CD1c-positive myeloid dendritic cell (primary cell): Measurements from ENCODE around the gene AGBL1.
"Not testable (repeated sequence)": the region's sequence is repeated elsewhere in the genome, so short reads cannot be mapped to it uniquely, and the experiment has no call there.

Experiments
- DNase-seq: peaks from one replicate; pipeline ENCODE4 v3.0.0-alpha.2; 2016; ENCODE audit errors: extremely low spot score

AGBL1 gene

GRCh38 chr15:86871964-86872363 is 792.3 kb downstream of the AGBL1 start:
- no peak for DNase-seq

GRCh38 chr15:86872782-86873181 is 793.1 kb downstream of the AGBL1 start:
- DNase-seq, result no peak

GRCh38 chr15:86875067-86875466 is 795.4 kb downstream of the AGBL1 start:
- no peak for DNase-seq

DNA sequence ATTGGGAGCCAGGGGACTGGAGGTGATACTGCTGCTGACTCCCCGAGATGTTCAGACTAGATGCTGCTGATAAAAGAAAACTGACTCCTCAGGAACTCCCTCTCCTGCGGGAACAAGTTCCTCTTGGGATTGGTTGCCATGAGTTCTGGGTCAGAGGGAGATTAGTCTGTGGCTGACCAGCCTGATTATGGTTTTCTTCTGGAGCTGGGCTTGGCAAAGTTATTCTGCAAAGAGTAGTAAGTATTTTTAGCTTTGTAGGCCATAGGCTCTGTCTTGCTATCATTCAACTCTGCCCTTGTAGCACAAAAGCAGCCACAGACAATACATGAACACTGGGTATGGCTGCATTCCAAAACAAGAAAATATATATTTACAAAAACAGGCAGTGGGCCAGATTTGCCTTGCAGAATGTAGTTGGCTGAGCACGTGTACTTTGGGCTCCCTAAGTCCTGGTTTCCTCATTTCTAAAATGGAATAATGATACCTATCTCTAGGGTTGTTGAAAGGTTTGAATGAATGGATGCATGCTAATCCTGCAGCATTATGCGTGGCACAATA is 796.8 kb downstream of the AGBL1 start:
- DNase-seq, result no peak

- no peak for DNase-seq
These were observed 797.5 kb downstream of the AGBL1 start for GRCh38 chr15:86877171-86877631.

DNA sequence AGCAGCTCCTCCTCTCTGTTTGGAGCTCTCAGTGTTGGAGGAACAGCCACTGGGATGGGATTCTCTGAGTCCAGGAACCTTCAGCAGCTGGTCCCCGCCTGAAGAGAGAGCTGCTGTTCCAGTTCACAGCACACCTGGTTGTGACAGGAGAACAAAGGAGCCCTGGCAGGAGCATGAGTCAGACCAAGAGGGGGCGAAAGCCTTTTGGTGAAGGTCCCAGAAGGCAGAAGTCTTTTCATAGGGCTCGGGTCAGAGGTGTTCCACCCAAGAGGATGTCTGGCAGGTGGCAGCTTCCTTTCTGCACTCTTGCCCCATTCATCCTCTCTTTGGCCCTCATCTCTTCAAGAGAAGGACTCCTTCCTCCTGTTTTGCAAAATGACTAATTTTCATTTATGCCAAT is 799.2 kb downstream of the AGBL1 start:
- DNase-seq, result not testable (repeated sequence)

DNA sequence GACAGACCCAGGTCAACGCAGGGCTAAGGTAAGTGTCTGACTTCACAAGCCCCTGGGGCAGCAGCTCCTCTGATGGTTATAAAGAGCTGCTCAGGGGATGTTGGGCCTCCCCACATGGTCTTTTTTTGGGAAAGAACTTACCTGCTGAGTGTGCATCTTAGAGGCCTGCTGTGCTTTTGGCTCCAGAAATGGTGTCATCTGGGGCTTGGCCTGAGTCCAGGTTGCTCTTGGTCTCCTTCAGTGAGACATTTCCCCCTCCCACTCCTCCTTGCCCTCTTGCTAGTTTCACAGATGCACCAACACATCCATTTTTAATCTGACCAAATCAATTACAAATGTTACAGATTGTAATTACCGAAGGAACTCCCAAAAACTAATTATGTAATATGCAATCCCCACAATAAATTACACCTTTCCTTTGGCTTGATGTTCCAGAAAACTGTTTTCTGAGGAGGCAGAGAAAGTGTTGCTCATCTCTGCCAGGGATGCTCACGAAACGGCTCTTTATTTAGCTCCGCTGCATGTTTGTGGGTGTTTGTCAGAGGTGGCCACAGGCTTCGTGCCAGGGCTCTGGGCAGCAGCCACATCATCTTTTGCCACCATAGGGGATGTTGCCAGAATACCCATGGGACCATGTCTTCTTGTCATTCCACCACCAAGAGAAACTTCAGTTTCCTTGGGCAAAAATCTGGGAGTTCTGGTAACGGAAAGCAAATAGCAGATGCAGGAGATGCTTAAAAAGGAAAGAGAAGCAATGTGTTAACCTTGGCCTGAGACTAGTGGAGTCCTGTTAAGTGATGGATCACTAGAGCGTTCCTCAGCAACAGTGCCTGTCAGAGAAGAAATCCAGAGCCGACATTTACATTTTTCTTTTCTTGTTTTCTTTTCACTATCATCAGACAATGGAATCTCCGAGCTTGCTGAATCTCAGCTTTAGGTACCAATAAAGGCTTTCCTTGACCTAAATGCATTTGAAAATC is 799.9 kb downstream of the AGBL1 start:
- no peak for DNase-seq

DNA sequence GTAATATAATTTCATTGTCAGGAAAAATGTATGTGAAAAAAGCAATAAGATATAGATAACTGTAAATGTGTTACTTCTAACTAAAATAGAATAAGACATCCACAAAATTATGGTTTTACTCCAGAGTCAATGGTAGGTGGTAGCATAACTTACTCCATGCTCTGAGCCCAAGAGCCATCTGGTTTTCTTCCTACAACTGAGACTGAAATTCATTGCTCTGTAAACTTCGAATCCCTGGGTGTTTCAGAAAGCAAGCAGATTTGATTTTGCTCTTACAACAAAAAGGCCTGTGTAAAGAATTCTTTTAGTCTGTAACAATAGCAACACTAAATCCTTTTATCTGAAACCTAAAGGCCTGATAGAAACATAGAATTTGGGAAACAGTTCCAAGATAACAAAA is 805.9 kb downstream of the AGBL1 start:
- no peak for DNase-seq

DNA sequence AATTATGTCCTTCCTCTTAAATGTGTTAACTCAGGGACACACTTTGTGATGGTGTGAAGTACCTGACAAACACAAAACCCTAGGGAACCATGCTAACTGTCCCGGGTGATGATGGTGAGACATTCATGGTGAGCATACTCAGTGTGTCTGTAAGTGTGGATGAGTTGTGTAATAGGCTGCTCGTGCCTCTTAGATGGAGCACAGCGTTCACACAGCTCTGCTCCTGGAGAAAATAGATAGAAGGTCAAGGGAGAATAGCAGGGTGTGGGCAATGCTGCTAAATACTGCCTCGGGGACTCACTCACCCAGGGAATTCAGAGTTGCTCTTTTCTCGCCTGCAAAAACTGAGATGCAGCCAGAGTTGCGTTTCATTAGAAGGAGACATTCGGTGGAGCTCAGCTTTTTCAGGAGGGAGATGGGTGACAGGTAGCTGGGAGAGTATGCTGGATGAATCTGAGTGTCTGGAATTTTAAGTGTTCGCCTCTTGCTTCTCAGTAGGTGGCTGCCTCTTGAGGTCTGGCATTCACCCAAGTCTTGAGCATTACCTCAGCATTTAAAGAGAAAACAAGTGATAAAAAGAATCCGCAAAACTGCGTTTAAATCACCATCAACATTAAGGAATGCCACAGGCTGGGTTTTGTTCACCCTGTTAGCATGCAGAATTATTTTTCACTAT is 813.2 kb downstream of the AGBL1 start:
- no peak for DNase-seq

DNA sequence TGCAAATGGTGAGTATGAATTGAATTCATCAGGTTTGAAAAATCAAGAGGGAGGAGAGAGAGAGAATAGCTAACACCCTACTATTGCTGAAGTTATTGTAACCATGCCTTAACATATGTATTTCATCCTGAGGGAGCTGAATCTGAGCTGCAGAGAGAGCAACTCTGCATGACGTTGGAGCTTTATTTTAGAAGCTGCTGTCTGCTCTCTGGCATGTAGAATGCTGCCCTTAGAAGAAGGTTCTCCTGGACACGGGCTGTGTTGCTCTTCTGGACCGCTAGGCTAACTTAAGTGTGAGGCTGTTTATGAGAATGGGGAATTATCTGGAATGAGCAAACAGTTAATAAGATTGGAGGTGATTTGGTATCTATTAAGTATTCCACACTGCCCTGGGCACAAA is 814.6 kb downstream of the AGBL1 start:
- no peak for DNase-seq

DNA sequence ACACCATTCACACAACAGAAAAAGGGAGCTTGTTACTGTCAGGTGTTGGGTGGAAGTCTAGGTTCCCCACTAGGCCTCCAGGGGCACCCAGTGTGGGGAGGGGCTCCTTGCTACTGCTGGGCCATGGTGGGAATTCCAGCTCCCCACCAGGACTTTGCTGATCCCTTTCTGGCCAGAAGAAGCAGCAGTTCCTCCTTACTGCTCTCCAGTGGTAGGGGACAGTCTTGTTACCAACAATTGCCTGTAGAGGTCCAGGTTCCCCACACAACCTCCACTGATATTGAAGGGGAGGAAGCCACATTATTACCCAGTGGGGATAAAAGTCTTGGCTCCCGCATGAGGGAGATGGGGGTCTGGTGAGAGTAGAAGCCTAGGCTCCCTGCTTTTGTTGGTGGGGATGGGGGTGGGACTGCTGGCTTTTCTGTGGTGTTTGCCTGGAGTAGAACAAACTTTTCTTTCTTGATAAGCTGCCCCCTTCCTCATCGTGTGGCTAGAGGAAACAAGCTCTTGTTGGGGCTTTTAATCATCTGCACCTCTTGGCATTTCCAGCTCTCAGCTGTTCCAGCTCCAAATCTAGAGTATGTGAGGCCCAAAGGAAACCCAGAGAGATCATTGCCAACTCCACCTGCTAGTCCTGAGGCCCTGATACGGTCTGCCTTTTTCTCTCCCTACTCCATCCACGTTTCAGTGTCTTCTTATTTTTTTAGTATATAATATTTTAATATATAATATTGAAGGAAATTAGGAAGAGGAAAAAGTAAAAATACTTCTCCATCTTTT is 824.2 kb downstream of the AGBL1 start:
- DNase-seq, result no peak

DNA sequence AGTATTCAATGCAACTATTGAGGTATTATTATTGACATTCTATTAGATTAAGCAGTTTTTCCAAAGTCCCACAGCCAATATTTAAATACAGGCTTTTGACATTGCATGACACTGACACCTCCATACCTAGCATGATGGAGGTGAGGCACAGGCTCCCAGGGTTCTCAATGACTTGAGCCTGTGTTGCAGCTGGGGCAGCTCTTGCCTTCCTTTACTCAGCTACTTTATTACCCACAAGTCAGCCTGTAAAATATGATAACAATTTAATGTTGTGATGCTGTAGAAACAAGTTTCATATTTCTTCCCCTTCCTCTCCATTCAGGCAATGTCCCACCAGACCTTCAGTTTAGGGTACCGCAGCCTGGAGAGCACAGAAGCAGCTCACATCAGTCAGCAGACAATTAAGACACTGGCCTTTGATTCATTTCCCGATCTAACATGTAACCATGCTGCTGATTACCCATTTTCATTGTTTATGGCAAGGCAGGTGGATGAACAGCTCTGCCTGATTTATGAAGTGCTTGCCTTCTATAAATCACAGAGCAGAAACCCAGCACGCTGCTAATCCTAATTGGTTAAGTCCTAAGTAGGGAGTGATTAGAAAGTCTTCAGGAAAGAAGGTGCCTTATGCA is 826.1 kb downstream of the AGBL1 start:
- DNase-seq, result no peak

DNA sequence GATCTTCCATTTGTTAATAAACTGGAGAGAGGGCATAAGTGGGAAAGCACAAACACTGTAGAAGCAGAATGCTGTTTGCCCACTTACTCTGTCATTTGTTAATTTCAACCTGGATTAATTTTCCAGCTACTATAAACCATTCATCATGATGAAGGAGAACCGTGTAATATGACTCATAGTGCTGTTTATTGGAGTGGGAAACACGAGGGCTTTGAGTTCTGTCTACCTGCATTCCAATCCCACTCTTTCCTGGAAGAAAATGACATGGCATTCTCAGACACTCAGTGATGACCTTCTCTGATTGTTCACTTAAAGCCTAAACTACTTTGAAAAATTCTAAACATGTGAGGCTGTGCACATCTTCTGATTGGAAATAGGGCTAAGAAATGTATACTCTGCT is 826.7 kb downstream of the AGBL1 start:
- no peak for DNase-seq

GRCh38 chr15:86911022-86911421 is 831.4 kb downstream of the AGBL1 start:
- DNase-seq, result no peak

DNA sequence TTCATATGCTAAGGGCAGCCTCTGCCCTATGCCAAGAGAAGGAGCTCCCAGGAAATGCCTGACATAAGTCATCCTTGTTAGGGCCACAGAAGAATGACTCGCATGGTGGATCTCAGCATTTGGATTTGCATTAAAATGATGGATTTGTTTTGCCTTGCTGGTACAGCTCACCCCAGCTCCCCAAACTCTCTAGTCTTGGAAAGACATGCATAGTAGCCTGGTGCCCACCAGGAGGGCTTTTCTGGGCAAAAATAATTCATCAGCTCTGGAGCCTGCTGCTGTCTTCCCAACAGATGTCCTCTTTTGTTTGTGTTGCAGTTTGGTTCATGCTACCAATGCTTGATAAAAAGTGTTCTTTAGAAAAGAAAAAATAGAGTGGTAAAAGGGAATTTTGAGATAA is 833.0 kb downstream of the AGBL1 start:
- no peak for DNase-seq

DNA sequence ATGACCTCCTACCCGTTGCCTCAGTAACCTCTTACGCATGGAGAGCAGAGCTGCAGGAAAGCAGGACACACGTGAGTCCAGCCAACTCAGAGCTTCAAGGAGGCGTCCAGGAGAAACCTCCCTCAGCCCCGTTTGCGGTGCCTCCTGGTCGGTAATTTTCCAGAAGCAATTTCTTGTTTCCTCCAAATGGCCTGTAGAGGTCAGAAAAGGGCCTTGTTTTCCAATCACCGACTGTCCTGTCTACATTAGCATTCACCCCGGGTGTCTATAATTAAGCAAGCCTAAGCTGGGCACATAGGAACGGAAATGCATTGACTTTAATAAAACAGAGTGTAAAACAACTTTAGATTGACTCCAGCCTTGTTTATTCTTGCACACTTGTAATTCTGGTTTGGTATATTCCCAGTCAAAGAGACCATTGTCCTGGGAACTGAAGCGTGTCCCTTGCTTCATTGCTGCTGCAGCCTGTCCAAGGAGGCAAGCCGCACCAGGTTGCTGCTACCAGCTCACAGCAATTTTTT is 836.2 kb downstream of the AGBL1 start:
- DNase-seq, result no peak

DNA sequence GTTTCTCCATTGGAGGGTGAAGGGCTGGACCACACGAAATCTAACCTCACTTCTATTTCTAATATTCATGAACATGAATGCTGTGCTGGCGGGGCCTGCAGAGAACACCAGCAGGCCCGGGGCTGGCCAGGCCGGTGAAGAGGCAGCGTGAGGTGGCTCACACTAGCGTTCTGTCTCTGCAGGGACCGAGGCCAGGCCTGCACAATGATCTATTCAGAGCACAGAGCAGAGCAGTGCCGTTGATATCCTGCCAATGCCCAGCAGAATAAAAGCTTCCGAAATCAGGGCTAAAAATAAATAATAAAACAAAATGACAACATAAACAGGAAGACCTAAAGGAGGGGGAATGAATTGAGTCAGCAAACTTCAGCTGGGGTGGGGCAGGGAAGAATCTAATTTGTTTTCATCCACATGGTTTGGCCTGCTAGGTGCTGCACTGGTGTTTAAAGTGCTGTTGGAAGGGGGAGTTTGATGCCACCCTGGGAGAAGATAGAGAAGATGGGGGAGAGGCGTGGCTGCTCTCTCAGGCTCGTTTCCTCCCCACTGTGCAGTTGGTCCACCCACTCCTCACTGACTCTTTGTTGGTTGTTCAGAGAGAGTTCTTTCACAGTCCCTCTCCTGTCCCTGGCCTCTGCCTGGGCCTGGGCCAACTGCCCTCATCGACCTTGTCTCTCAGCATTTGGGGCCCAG is 837.1 kb downstream of the AGBL1 start:
- no peak for DNase-seq

DNA sequence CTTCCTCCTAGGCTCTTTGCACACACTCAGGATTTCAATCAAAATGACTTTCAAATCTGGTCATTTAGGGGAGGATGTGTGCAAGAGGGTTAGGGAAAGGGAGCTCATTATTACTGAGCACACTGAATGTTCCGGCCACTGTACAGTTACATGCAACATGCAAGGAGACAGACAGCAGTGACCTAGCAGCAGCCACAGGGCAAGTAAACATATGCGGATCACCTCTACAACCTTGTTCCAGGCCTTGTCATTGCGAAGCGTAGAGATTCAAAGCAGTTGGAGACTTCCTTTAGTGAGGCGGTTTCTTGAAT is 837.6 kb downstream of the AGBL1 start:
- DNase-seq, result no peak

- DNase-seq, result no peak
These were observed 839.9 kb downstream of the AGBL1 start for GRCh38 chr15:86919581-86919980.

DNA sequence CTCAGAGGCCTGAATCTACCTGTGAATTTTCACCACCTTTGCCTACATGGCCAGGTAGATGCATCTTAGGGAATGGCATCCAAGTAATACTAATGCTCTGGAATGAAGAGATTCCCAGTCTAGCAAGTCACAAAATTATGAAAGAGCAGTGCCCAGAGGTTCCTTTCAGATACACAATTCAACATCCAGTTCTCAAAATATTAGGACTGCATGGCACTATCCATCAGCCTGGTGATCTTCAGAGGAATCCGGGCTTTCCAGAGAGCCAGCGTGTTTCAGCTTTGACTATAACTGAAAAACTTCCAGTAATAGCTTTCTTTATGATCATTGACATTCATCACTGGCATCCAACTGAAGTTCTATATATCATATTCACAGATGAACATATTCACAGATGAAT is 849.8 kb downstream of the AGBL1 start:
- no peak for DNase-seq

- DNase-seq, result no peak
These were observed 852.8 kb downstream of the AGBL1 start for GRCh38 chr15:86932456-86932855.
